Gastrocnemius medialis (tissue), 4 donors: Measurements from ENCODE around the gene DDIT4.

Source experiments
- POLR2A ChIP-seq, 2 donors: fragments of 450-650 bp; IDR thresholded peaks; one replicate each; pipeline ENCODE4 v1.6.1; 2017; ENCODE audit warnings: antibody characterized with exemption in 2 of 2, mild to moderate bottlenecking in 2 of 2, moderate library complexity in 2 of 2
- TF ChIP-seq, protein P1 (sequence below), 5 experiments: fragments of 450-650 bp in 3 of 5; fragments of 200-600 bp in 2 of 5; sonication (generic) in 2 of 5; IDR thresholded peaks in 4 of 5; conservative IDR thresholded peaks in 1 of 5; 1 replicate in 4 of 5; 2 replicates in 1 of 5; pipeline ENCODE4 v1.5.1; 2016 to 2019; ENCODE audit warnings: antibody characterized with exemption in 5 of 5, mild to moderate bottlenecking in 3 of 5, moderate library complexity in 3 of 5

DNA sequence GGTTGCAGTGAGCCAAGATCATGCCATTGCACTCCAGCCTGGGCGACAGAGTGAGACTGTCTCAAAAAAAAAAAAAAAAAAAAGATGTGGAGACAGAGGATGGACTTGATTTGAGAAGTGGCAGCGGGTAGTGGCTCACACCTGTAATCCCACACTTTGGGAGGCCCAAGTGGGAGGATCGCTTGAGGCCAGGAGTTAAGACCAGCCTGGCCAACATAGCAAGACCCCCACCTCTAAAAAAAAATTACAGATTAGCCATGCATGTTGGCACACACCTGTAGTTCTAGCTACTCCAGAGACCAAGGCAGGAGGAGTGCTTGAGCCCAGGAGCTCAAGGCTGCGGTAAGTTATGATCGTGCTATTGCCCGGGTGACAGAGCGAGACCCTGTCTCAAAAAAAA is 33.4 kb upstream of the DDIT4 start:
- TF ChIP-seq POLR2A (IDR thresholded peaks at IDR 0.05): no peak
- TF ChIP-seq, protein P1, sequence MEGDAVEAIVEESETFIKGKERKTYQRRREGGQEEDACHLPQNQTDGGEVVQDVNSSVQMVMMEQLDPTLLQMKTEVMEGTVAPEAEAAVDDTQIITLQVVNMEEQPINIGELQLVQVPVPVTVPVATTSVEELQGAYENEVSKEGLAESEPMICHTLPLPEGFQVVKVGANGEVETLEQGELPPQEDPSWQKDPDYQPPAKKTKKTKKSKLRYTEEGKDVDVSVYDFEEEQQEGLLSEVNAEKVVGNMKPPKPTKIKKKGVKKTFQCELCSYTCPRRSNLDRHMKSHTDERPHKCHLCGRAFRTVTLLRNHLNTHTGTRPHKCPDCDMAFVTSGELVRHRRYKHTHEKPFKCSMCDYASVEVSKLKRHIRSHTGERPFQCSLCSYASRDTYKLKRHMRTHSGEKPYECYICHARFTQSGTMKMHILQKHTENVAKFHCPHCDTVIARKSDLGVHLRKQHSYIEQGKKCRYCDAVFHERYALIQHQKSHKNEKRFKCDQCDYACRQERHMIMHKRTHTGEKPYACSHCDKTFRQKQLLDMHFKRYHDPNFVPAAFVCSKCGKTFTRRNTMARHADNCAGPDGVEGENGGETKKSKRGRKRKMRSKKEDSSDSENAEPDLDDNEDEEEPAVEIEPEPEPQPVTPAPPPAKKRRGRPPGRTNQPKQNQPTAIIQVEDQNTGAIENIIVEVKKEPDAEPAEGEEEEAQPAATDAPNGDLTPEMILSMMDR (IDR thresholded peaks at IDR 0.05 in 4 of 5, conservative IDR thresholded peaks at IDR 0.05 in 1 of 5): no peak
